ENCODE measurements around the gene MUC2. TPM values are rescaled to one million over a fixed set of nuclear protein-coding genes. Genes with fewer than 3 reads are reported as not detected.

The MUC2 gene
- total RNA-seq, 1 experiment from 2014 or later: 0.47 TPM

DNA sequence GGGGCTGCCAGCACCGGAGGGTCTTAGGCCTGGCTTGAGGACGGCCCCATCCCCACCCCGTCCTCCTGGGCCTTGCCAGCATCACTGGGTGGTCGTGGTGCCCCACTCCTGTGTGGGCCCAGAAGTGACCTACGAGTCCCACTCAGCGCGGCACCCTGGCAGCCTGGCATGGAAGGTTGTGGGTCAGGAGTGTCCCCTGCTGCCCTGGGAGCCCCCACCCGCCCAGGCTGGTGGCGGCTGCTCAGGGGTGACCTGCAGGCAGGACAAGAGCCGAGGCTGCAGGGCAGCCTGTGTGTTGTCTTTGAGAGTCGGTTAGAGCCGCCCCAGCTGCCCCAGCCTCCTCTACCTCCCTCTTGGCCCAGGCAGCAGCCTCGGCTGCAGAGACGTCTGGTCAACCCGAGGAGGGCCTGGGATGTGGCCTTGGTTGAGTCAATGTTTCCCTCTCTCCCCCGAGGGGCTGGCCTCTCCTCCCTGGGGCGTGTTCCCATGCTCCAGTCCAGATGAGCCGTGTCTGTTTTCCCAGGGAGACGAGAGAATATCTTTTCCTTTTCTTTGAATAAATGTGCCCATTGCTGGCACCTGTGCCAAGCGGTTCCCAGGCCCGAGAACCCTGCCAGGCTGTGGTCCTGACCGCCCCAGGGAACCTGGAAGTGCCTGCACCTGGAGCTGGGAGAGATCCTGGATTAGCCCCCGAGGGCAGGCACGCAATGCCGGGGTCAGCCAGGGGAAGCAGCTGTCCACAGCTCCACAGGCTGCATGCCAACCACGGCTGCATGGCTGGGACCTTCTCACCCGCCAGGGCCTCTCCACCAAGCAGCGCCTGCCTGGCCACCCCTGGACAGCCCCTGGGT lies 47.4 kb downstream of the MUC2 start:
- no peak overlapping the region for H2AFZ ChIP-seq (ENCODE audit: low read depth, low read length, poor library complexity, severe bottlenecking)
- intact Hi-C loops (cut with micrococcal nuclease): no loop called here
- H3K4me2 ChIP-seq (ENCODE audit: low read length): no peak overlapping the region
- no TSS peak for BruUV-seq (replicated peaks)
- no peak overlapping the region for H3K4me3 ChIP-seq (replicated peaks in 1 of 2; ENCODE audit: low read depth in 1 of 2, low read length in 2 of 2)
- H3K36me3 ChIP-seq (ENCODE audit: control insufficient read depth in 1 of 2, insufficient read depth in 2 of 2, low read length in 2 of 2): no peaks in the 10 kb centered on the region
- H3K9me3 ChIP-seq (ENCODE audit: control insufficient read depth in 1 of 2, insufficient read depth in 1 of 2, low read depth in 1 of 2, low read length in 2 of 2): no peaks in the 10 kb centered on the region
- H3K4me1 ChIP-seq (ENCODE audit: control insufficient read depth in 1 of 2, insufficient read depth in 2 of 2, low read length in 2 of 2): no peaks in the 10 kb centered on the region
- no peak overlapping the region for H3K27ac ChIP-seq (ENCODE audit: low read depth, low read length)
- H4K20me1 ChIP-seq (ENCODE audit: insufficient read depth): no peaks in the 10 kb centered on the region
- RAD21 ChIA-PET (ENCODE audit: low non-redundant PET in 1 of 2, low total read pairs in 2 of 2, uncharacterized antibody in 2 of 2, unreplicated experiment in 2 of 2): no interaction called here
- peaks cover 11% of the 10 kb centered on the region for H3K27me3 ChIP-seq (ENCODE audit: insufficient read depth, low read length)
- POLR2A ChIA-PET: no interaction called here
- ATAC-seq (no peak), DNase-seq (ENCODE audit: low read depth, low spot score) (no peak)
- TF ChIP-seq FOSL1 (IDR thresholded peaks at IDR 0.05; ENCODE audit: low read depth): no peak
- no peak for TF ChIP-seq ATF3 (IDR thresholded peaks at IDR 0.05)
- TF ChIP-seq SRF (IDR thresholded peaks at IDR 0.05; ENCODE audit: low read depth): no peak
- no peak for TF ChIP-seq POLR2AphosphoS5 (IDR thresholded peaks at IDR 0.05; ENCODE audit: low read depth, low read length)
- no peak for TF ChIP-seq CBX3 (IDR thresholded peaks at IDR 0.05; ENCODE audit: low read depth)
- no peak for TF ChIP-seq EGR1 (IDR thresholded peaks at IDR 0.05; ENCODE audit: low read depth)
- CTCF ChIA-PET: no interaction called here
- no peaks in the 10 kb centered on the region for H3K9me2 ChIP-seq (ENCODE audit: insufficient read depth)
- H3K9ac ChIP-seq (ENCODE audit: low read length): no peak overlapping the region
- H3K79me2 ChIP-seq (ENCODE audit: insufficient read depth, low read length): no peaks in the 10 kb centered on the region

- intact Hi-C loops (cut with micrococcal nuclease): no loop called here
- Histone ChIP-seq H3K9ac (ENCODE audit: low read length) (no peak overlapping the region), H3K4me2 (ENCODE audit: low read length) (no peak overlapping the region), H3K4me3 (replicated peaks in 1 of 2; ENCODE audit: low read depth in 1 of 2, low read length in 2 of 2) (no peak overlapping the region), H2AFZ (ENCODE audit: low read depth, low read length, poor library complexity, severe bottlenecking) (no peak overlapping the region), H3K27ac (ENCODE audit: low read depth, low read length) (no peak overlapping the region), H3K36me3 (ENCODE audit: control insufficient read depth in 1 of 2, insufficient read depth in 2 of 2, low read length in 2 of 2) (no peaks in the 10 kb centered on the region), H3K27me3 (ENCODE audit: insufficient read depth, low read length) (peaks cover 11% of the 10 kb centered on the region), H4K20me1 (ENCODE audit: insufficient read depth) (no peaks in the 10 kb centered on the region), H3K9me3 (ENCODE audit: control insufficient read depth in 1 of 2, insufficient read depth in 1 of 2, low read depth in 1 of 2, low read length in 2 of 2) (no peaks in the 10 kb centered on the region), H3K79me2 (ENCODE audit: insufficient read depth, low read length) (no peaks in the 10 kb centered on the region), H3K4me1 (ENCODE audit: control insufficient read depth in 1 of 2, insufficient read depth in 2 of 2, low read length in 2 of 2) (no peaks in the 10 kb centered on the region), H3K9me2 (ENCODE audit: insufficient read depth) (no peaks in the 10 kb centered on the region)
- POLR2A ChIA-PET: no interaction called here
- DNase-seq (ENCODE audit: low read depth, low spot score) (no peak), ATAC-seq (no peak)
- no peak for TF ChIP-seq SP1 (IDR thresholded peaks at IDR 0.05; ENCODE audit: low read depth)
- no TSS peak for BruUV-seq (replicated peaks)
- RAD21 ChIA-PET (ENCODE audit: low non-redundant PET in 1 of 2, low total read pairs in 2 of 2, uncharacterized antibody in 2 of 2, unreplicated experiment in 2 of 2): no interaction called here
- CTCF ChIA-PET: no interaction called here
These were observed 48.0 kb downstream of the MUC2 start for GRCh38 chr11:1122664-1123002.
